ENCODE data around the gene GEMIN4.
"Not testable (repeated sequence)": the region's sequence is repeated elsewhere in the genome, so short reads cannot be mapped to it uniquely, and the experiment has no call there.

The GEMIN4 gene

GRCh38 chr17:753418-753817 is 1.4 kb upstream of the GEMIN4 start:
- TF ChIP-seq CTCF (IDR thresholded peaks at IDR 0.05; ENCODE audit: control insufficient read depth, extremely low read depth, insufficient read depth): no peak
- H3K4me3 ChIP-seq (ENCODE audit: low read depth, low read length): no peak overlapping the region
- no peak for DNase-seq (ENCODE audit: low read depth)

- H3K4me3 ChIP-seq (ENCODE audit: low read depth, low read length): peak overlapping the region; percentile 86
- DNase-seq (ENCODE audit: low read depth): peak; percentile 42
These were observed 656 bp upstream of the GEMIN4 start for GRCh38 chr17:752620-753219.

GRCh38 chr17:751269-752001 is 629 bp downstream of the GEMIN4 start:
- TF ChIP-seq CTCF (IDR thresholded peaks at IDR 0.05; ENCODE audit: control insufficient read depth, extremely low read depth, insufficient read depth): no peak
- no peak for DNase-seq (ENCODE audit: low read depth)
- H3K4me3 ChIP-seq (ENCODE audit: low read depth, low read length): peak overlapping the region; percentile 86

More at GRCh38 chr17:752620-753219, 656 bp upstream of the GEMIN4 start:
- no peak for TF ChIP-seq CTCF (IDR thresholded peaks at IDR 0.05; ENCODE audit: control insufficient read depth, extremely low read depth, insufficient read depth)

- DNase-seq (ENCODE audit: low read depth): no peak
- TF ChIP-seq CTCF (IDR thresholded peaks at IDR 0.05; ENCODE audit: control insufficient read depth, extremely low read depth, insufficient read depth): no peak
- peak overlapping the region; percentile 86 for H3K4me3 ChIP-seq (ENCODE audit: low read depth, low read length)
These were observed 1.5 kb downstream of the GEMIN4 start for GRCh38 chr17:750431-751037.

- not testable (repeated sequence) for H3K4me3 ChIP-seq (ENCODE audit: low read depth, low read length); DNase-seq (ENCODE audit: low read depth)
These were observed 2.7 kb downstream of the GEMIN4 start for GRCh38 chr17:749359-749758.

GRCh38 chr17:748604-749003 is 3.5 kb downstream of the GEMIN4 start:
- not testable (repeated sequence) for DNase-seq (ENCODE audit: low read depth)

GRCh38 chr17:746783-747629 is 5.1 kb downstream of the GEMIN4 start:
- no peak overlapping the region for H3K4me3 ChIP-seq (ENCODE audit: low read depth, low read length)
- no peak for DNase-seq (ENCODE audit: low read depth)
- no peak for TF ChIP-seq CTCF (IDR thresholded peaks at IDR 0.05; ENCODE audit: control insufficient read depth, extremely low read depth, insufficient read depth)

More at GRCh38 chr17:748604-749003, 3.5 kb downstream of the GEMIN4 start:
- not testable (repeated sequence) for H3K4me3 ChIP-seq (ENCODE audit: low read depth, low read length)

All from LNCaP clone FGC (cell line).